Esophagus squamous epithelium (tissue), 4 donors: ENCODE data around the gene CST6.

Source experiments
- POLR2A ChIP-seq, 4 donors: fragments of 450-650 bp; IDR thresholded peaks; one replicate each; pipeline ENCODE4 v1.6.1; 2017; ENCODE audit warnings: antibody characterized with exemption in 4 of 4, mild to moderate bottlenecking in 4 of 4, moderate library complexity in 3 of 4
- TF ChIP-seq, protein P1 (sequence below), 6 experiments: fragments of 450-650 bp in 4 of 6; fragments of 200-600 bp in 2 of 6; sonication (generic) in 2 of 6; IDR thresholded peaks; one replicate each; pipeline ENCODE4 v1.5.1; 2016 to 2019; ENCODE audit warnings: antibody characterized with exemption in 6 of 6, mild to moderate bottlenecking in 4 of 6, moderate library complexity in 4 of 6

DNA sequence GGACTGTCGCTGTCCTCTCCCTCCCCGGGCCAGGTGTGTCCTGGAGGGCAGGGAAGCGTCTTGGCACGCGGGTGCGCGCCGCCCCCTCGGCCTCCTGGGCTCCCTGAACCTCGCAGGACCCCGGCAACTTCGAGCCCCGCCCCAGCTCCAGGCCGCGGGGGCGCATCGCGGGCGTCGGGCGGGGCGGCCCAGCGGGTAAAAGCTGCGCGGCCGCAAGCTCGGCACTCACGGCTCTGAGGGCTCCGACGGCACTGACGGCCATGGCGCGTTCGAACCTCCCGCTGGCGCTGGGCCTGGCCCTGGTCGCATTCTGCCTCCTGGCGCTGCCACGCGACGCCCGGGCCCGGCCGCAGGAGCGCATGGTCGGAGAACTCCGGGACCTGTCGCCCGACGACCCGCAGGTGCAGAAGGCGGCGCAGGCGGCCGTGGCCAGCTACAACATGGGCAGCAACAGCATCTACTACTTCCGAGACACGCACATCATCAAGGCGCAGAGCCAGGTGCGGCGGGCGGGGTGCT, at the start of gene CST6:
- TF ChIP-seq, protein P1, sequence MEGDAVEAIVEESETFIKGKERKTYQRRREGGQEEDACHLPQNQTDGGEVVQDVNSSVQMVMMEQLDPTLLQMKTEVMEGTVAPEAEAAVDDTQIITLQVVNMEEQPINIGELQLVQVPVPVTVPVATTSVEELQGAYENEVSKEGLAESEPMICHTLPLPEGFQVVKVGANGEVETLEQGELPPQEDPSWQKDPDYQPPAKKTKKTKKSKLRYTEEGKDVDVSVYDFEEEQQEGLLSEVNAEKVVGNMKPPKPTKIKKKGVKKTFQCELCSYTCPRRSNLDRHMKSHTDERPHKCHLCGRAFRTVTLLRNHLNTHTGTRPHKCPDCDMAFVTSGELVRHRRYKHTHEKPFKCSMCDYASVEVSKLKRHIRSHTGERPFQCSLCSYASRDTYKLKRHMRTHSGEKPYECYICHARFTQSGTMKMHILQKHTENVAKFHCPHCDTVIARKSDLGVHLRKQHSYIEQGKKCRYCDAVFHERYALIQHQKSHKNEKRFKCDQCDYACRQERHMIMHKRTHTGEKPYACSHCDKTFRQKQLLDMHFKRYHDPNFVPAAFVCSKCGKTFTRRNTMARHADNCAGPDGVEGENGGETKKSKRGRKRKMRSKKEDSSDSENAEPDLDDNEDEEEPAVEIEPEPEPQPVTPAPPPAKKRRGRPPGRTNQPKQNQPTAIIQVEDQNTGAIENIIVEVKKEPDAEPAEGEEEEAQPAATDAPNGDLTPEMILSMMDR (IDR thresholded peaks at IDR 0.05), result no peak
- no peak for TF ChIP-seq POLR2A (IDR thresholded peaks at IDR 0.05)
